AG04449 (cell line): Measurements from ENCODE around the gene IRF9.

Experiments
- CTCF ChIA-PET: fragments of 350-600 bp; formaldehyde crosslinking; extraction: SDS; loops from one replicate; lab custom pipeline; 2021; ENCODE audit warnings: antibody characterized with exemption; lab: Yijun Ruan, JAX
- POLR2A ChIA-PET: fragments of 400-600, 350-600 bp; formaldehyde crosslinking; extraction: SDS; loops from one replicate; lab custom pipeline; 2020; ENCODE audit warnings: antibody characterized with exemption, inconsistent platforms; lab: Yijun Ruan, JAX
- DNase-seq: peaks from one replicate; pipeline ENCODE4 v3.0.0-alpha.2; 2010; ENCODE audit warnings: low read depth, low spot score
- H3K4me3 ChIP-seq: 2 replicates; pipeline ENCODE4 v1.5.1; 2011; ENCODE audit warnings: low read depth, mild to moderate bottlenecking, control low read depth, low read length
- TF ChIP-seq, protein P1 (sequence below): IDR thresholded peaks from one replicate; pipeline ENCODE4 v1.5.1; 2011; ENCODE audit warnings: mild to moderate bottlenecking, moderate library complexity, low read length, control low read depth, inconsistent platforms; ENCODE audit not compliant: insufficient read depth; ENCODE audit errors: missing control alignments

IRF9 gene

DNA sequence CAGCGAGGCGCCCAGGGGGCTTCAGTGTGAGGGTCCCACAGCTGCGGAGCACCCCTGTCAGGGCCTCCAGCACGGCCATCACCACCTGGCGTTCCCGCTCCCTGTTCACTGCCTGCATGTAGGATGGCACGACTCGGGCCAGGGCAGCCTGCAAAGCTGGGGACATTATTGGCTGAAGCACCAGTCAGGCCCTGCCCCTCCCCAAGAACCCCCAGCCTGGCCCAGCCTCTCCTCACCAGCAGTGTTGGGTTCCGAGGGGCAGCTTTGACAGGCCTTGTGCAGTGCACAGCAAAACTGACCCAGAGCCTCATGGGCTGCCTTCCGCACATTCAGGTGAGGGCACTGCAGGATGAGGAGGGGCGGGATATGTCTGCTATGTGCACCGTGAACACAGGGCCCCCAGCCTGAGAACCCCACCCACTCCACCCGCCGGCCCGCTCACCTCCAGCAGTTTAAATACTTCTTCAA is 22.0 kb downstream of the IRF9 start:
- TF ChIP-seq, protein P1, sequence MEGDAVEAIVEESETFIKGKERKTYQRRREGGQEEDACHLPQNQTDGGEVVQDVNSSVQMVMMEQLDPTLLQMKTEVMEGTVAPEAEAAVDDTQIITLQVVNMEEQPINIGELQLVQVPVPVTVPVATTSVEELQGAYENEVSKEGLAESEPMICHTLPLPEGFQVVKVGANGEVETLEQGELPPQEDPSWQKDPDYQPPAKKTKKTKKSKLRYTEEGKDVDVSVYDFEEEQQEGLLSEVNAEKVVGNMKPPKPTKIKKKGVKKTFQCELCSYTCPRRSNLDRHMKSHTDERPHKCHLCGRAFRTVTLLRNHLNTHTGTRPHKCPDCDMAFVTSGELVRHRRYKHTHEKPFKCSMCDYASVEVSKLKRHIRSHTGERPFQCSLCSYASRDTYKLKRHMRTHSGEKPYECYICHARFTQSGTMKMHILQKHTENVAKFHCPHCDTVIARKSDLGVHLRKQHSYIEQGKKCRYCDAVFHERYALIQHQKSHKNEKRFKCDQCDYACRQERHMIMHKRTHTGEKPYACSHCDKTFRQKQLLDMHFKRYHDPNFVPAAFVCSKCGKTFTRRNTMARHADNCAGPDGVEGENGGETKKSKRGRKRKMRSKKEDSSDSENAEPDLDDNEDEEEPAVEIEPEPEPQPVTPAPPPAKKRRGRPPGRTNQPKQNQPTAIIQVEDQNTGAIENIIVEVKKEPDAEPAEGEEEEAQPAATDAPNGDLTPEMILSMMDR: no peak
- H3K4me3 ChIP-seq: no peak overlapping the region
- ChIA-PET CTCF (interaction anchor here (1.1 to 7.5 kb wide), 2 partner anchors 22 to 115 kb away, joined by 4 to 60 read pairs; partner anchors contain the start of gene IRF9), POLR2A (no interaction called here)
- no peak for DNase-seq

DNA sequence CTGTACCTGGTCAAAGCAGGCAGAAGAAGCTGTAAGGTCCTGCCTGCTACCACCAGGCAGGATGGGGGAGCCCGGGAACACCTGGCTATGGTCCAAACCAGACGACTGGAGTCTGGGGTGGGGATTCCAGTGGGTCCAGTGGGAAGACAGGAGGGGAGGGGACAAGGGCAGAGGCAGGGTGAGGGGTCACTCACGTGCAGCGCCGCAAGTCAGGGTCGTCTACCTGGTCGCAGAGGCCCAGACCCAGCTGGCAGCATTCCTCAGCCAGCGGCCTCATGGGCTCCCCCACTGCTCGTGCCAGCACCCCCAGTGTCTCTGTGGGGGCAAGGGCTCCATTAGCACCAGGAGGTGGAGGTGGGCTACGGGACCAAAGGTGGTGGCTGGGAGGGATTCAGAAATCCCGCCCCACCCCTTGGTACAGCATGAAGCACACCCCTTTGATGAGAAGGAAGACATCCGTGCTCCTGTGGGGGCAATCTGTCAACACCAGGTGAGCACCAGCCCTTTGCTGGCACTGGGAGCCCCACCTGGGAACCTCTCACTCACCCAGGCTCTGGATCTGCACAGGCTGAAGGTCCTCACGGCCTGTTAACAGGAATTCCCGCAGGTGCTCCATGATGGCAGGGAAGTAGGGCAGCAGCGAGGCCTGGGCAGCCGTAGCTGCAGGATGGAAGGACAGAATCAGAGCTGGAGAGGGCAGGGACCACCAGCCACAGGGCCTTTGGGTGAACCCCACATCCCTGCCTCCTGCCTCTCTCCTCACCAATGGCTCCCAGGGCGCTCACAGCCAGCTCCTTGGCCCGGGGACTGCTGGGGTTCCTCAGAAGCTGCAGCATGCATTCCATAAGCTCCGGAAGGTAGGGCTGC is 23.3 kb downstream of the IRF9 start:
- ChIA-PET POLR2A (interaction anchor here (0.6 kb wide), 1 partner anchor 14 kb away, joined by 3 read pairs; no protein-coding TSS in a partner anchor), CTCF (interaction anchor here (0.7 to 7.5 kb wide), 4 partner anchors 23 to 149 kb away, joined by 3 to 60 read pairs (median 4); partner anchors contain the start of gene IRF9)
- no peak overlapping the region for H3K4me3 ChIP-seq
- TF ChIP-seq, protein P1: no peak
- no peak for DNase-seq

DNA sequence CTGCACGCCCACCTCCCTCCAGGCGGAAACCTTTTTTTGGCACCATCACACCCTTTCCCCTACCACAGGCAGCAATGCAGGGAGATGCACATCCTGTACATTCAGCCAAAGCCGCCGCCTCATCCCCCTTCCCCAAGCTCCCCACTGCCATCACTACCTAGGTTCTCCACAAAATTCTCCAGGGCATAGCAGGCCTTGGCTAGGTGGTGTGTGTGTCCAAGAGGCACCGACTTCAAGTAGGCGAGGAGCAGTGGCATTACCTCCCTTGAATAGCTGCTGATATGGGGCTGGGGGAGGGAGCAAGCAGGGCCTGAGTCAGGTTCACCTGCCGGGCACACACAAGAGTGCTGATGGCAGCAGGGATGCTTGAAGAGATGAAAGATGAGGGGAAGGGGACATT is 24.0 kb downstream of the IRF9 start:
- ChIA-PET CTCF (interaction anchor here (0.6 to 7.5 kb wide), 5 partner anchors 24 to 112 kb away, joined by 3 to 60 read pairs (median 3); partner anchors contain the start of genes EMC9 and IRF9), POLR2A (no interaction called here)
- no peak overlapping the region for H3K4me3 ChIP-seq
- TF ChIP-seq, protein P1: no peak
- no peak for DNase-seq

DNA sequence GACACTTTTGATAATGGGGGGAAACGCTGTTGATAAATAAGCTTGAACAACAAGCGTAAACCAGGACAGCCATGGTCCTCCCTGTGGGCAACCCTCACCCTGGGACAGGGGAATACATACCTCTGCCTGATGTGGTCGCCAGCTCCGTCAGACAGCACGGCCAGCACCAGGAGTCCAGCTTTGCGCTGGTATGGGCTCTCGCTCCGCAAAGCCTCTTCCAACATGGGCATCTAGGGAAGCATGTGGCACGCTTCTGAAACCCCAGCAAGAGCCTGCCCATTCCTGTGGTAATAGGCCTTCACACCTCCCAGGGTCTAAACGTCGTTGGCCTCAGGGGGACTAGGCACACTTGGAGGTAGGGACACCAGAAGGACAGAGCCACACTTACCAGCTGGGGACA is 24.7 kb downstream of the IRF9 start:
- CTCF ChIA-PET: interaction anchor here (0.6 to 7.5 kb wide), 5 partner anchors 24 to 122 kb away, joined by 3 to 60 read pairs (median 4); partner anchors contain the start of genes CIDEB, EMC9 and IRF9
- POLR2A ChIA-PET: interaction anchor here (1.0 kb wide), 1 partner anchor 8 kb away, joined by 3 read pairs; no protein-coding TSS in a partner anchor
- TF ChIP-seq, protein P1: no peak
- no peak overlapping the region for H3K4me3 ChIP-seq
- DNase-seq: no peak

DNA sequence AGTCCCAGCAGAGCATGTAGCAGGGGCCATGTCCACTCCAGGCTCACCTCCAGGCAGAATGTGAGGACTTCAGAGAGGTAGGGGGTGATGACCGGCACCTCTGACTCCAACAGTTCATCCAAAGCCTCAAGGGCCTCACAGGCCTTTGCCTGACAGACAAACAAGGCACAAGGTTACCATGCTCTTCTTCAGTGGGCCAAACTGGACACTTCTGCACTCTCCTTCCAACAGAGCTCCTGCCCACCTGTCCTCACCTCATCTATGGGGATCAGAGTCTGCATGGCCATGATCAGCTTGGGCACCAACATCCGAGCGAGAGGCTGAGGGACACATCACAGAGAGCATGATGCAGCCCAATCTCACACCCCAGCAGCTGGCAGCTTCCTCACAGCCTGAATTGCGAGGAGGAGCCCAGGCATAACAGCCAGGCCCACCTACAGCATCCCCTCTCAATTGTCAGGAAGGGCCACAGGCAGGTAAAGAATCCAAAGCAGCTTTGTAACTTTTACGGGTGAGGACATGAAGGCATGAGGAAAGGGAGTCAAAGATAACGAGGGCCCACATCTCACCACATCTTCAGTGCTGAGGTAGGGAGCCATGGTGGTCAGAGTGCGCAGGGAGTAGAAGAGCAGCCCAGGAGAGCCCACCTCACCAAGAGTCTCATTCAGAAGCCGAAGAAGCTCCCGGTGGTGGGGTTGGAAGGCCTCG is 25.9 kb downstream of the IRF9 start:
- DNase-seq: no peak
- ChIA-PET CTCF (interaction anchor here (5.0 to 7.5 kb wide), 2 partner anchors 26 to 111 kb away, joined by 20 to 60 read pairs; partner anchors contain the start of gene IRF9), POLR2A (interaction anchor here (1.0 to 2.4 kb wide), 2 partner anchors 10 to 40 kb away, joined by 3 to 10 read pairs; partner anchors contain the start of genes PSME2 and RNF31)
- no peak overlapping the region for H3K4me3 ChIP-seq
- TF ChIP-seq, protein P1: no peak
